ENCODE results near the gene ABL2.
"Not testable (repeated sequence)": the region's sequence is repeated elsewhere in the genome, so short reads cannot be mapped to it uniquely, and the experiment has no call there.

ABL2 gene

DNA sequence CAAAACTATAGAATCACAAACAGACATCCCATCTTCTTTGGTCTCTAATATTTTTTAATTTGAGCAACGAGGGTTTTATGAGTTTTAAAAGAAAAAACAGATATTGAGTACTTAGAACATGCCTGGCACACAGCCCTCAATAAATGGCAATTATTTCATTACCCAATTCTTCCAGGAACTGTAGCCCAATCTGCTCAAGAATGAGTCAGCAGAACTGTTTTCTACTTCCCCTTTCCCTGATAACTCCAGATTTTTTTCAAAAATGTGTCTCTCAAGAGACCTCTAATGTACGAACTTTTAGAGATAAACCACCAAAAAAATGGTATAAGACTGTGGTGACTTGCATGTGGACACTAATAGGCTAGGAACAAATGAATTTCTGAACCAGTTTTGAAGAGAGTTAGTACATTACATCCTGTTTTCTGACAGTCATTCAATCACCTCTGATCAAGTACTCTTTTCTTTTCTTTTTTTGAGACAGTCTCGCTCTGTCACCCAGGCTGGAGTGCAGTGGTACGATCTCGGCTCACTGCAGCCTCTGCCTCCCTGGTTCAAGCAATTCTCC, 11.5 kb downstream of the ABL2 start:
- DNase-seq (ENCODE audit: low read depth in 2 of 2) = no peak

GRCh38 chr1:179213317-179213716, 16.2 kb downstream of the ABL2 start:
- not testable (repeated sequence) for DNase-seq (ENCODE audit: low read depth in 2 of 2)

- DNase-seq (ENCODE audit: low read depth in 2 of 2) = no peak
Observed at GRCh38 chr1:179208681-179209477, 20.6 kb downstream of the ABL2 start.

DNA sequence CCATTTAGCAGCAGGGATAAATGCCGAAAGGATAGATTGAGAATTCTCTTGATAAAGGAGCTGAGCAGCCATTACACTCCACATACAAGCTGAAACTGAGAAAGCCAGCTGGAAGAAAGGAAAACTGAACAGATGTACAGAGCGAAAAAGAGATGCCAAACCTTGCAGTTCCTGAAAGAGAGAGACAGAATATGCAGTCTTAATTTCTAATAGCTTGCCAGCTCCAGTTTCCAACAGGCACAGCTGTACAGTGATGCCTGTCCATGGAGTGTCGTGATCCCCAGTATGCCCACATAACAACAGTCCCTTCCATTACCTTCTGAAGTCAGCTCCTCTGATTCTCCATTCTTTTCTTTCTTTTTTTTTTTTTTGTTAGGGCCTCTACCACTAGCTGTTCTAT, 22.7 kb downstream of the ABL2 start:
- no peak for DNase-seq (ENCODE audit: low read depth in 2 of 2)

DNA sequence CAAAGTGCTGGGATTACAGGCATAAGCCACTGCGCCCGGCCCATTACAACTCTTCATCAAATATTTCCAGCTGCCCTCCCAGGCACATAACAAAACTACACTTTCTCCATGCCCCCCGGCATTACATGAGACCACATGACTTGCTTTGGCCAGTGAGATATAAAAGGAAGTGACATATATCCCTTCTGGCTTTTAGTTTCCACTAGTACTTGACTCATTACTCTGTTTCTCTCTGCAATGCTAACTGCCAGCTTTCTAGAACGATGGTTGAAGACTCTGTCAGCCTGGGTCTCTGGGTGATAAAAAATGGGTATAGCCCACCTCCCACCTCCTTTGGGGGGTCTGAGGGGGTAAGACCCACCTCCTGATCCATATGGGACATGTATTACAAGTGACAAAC, 24.2 kb downstream of the ABL2 start:
- no peak for DNase-seq (ENCODE audit: low read depth in 2 of 2)

- no peak for DNase-seq (ENCODE audit: low read depth in 2 of 2)
Observed at GRCh38 chr1:179202161-179202560, 27.3 kb downstream of the ABL2 start.

GRCh38 chr1:179200586-179200985, 28.9 kb downstream of the ABL2 start:
- DNase-seq (ENCODE audit: low read depth in 2 of 2) = no peak

DNA sequence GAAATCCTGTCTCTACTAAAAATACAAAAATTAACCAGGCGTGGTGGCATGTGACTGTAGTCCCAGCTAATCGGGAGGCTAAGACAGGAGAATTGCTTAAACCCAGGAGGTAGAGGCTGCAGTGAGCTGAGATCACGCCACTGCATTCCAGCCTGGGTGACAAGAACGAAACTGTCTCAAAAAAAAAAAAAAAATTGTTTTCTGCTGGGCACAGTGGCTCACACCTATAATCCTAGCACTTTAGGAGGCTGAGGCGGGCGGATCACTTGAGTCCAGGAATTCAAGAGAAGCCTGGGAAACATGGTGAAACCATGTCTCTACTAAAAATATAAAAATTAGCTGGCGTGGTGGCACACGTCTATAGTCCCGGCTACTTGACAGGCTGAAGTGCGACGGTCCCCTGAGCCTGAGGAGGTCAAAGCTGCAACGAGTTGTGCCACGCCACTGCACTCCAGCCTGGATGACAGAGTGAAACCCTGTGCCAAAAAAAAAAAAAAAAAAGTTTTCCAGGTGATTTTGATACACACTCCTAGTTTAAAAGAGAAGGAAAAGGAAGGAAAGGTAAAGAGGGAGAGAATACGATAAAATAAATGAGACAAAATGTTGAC, 31.7 kb downstream of the ABL2 start:
- DNase-seq (ENCODE audit: low read depth in 2 of 2) = no peak

GRCh38 chr1:179195857-179196256, 33.6 kb downstream of the ABL2 start:
- not testable (repeated sequence) for DNase-seq (ENCODE audit: low read depth in 2 of 2)

DNA sequence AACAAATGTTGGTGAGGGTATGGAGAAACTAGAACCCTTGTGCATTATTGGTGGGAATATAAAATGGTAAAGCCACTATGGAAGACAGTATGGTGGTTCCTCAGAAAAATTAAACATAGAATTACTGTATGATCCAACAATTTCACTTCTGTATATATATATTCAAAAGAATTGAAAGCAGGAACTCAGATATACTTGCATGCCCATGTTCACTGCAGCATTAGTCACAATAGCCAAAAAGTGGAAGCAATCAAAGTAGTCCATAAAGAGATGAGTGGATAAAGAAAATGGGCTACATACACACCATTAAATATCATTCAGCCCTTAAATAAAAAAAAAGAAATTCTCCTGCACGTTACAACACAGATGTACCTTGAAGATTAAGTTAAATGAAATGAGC, 34.1 kb downstream of the ABL2 start:
- no peak for DNase-seq (ENCODE audit: low read depth in 2 of 2)

DNA sequence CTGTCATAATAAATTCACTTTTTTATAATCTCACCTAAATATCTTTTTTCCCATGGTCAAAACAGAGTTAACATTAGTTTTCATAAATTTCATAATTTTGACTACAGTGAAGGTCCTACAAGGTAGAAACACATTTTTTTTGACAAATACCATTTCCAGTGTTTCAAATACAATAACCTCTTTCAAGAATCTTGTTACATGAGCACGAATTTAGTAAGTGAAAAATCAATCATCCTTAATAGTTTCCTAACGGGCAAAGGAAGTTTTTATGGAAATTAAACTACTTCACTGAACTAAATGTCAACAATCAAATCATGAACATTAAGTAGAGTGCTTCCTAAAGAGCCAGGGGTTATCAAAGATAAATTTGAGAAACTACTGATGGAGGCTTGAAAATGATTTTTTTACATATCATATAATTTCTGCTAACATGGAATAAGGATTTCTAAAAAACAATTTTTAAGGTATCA, 35.4 kb downstream of the ABL2 start:
- no peak for DNase-seq (ENCODE audit: low read depth in 2 of 2)

DNA sequence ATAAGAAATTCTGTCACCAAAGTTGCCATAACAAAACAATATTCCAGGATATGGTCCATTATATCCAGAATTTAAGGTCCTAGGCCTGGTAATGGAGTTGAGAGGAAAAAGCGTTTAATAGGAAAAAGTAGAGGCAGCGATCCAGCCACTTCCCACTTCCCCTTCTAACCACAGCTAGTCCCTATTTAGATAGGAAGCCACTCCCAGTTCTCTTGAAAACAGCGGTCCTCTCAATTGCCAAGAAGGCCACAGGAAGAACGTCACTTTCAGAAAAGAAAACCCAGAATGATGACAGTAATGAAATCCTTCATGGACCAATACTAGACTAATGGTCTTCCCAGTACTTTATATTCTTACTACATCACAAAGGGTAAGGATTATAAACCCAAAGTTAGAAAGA, 38.6 kb downstream of the ABL2 start:
- DNase-seq (ENCODE audit: low read depth in 2 of 2) = no peak

GRCh38 chr1:179187735-179188471, 41.6 kb downstream of the ABL2 start:
- DNase-seq (ENCODE audit: low read depth in 2 of 2) = no peak

DNA sequence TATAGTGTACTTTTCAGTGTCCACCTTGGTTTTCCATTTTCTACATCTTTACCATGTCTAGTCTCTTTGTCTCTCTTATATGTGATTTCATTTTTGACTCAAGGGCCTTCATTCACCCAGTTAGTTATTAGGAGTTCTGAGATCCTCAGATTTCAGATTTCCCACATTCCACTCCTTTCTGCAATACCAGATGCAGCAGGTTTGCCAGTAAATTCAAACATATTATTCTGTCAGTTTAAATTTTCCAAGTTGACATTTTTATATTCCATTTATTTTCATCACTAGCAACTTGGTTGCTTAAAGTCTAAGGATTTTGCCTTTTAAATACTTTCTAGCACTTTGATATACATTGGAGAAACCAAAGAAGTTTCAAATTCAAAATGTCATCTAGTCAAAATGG, 42.4 kb downstream of the ABL2 start:
- DNase-seq (ENCODE audit: low read depth in 2 of 2) = no peak

GRCh38 chr1:179184403-179184802, 45.1 kb downstream of the ABL2 start:
- DNase-seq (ENCODE audit: low read depth in 2 of 2) = no peak

DNA sequence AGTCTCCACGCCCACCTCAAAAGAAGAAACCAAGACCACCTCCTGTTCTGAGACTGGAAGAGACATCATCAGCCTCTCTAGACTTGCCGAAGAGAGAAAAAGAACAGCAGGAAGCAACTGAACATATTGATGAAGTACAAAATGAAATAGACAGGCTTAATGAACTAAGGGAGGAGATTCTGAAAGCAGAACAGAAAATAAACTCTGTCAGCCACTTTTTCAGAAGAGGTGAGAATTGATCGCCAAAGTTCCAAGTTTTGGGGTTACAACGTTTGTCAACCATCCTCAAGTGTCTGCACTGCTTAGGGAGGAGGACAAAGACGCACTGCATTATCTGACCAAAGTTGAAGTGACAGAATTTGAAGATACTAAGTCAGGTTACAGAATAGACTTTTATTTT, 45.6 kb downstream of the ABL2 start:
- no peak for DNase-seq (ENCODE audit: low read depth in 2 of 2)

DNA sequence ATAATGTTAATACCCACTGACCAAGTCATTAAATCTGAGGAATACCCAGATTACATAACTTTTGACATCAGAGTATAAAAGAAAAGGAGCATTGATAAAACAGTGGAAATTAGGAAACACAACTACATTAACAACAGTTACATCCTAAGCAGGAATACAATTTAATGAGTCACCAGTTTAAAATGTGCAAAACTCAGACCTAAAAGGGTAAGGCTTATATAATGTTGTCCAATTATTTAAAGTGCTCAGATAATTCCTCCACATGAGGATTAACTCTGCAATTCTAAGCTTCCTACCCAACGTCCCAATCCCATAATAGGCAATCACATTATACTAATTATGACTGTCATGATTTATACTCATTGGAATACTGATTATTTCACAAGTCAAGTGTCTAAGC, 50.5 kb downstream of the ABL2 start:
- DNase-seq (ENCODE audit: low read depth in 2 of 2) = no peak

DNA sequence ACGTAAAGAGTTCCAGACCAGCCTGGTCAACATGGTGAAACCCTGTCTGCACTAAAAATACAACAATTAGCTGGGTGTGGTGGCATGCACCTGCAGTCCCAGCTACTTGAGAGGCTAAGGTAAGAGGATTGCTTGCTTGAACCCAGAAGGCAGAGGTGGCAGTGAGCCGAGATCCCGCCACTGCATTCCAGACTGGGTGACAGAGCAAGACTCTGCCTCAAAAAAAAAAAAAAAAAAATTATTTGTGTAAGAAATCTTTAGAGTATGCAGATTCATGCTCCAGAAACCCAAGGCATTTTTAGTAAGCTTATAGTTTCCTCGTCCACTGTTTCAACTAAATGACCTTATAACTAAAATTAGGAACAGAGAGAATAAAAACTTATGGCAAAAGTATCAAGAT, 51.3 kb downstream of the ABL2 start:
- no peak for DNase-seq (ENCODE audit: low read depth in 2 of 2)

DNA sequence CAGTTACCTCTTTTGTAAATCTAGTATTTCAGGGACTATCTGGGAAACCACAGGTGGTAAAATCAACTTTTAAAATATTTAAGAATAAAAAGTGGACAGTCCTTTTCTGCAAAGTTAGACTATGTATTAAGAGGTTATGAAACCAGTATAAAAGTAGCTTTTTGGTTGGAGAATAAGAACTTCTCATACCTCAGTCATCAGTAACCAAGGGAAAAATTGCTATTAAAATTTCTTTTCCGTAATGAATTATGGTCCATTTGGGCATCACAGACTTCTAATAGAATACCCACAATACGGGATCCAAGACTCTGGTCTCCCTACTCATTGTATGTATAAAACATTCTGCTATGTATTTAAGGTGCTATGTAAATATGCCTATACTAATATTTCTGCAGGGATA, 51.9 kb downstream of the ABL2 start:
- no peak for DNase-seq (ENCODE audit: low read depth in 2 of 2)

DNA sequence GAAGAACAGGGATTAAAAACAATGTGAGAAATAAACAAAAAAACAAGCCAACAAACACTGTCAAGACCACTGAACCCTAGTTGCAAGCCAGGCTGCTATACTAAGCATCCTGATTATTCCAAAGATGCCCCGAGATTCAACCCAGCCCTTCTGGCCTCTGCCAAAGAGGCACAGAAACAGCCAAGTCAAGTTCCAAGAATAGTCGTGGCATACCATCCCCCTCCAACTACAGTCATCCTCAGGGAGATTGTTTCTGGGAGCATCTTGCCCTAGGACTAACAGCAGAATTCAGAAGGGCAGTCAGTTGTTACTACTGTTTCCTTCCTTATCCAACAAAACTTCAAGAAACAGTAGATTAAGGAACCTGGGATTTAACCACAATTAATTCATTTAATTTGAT, 52.3 kb downstream of the ABL2 start:
- DNase-seq (ENCODE audit: low read depth in 2 of 2) = no peak

- no peak for DNase-seq (ENCODE audit: low read depth in 2 of 2)
Observed at GRCh38 chr1:179175011-179175841, 54.3 kb downstream of the ABL2 start.

DNA sequence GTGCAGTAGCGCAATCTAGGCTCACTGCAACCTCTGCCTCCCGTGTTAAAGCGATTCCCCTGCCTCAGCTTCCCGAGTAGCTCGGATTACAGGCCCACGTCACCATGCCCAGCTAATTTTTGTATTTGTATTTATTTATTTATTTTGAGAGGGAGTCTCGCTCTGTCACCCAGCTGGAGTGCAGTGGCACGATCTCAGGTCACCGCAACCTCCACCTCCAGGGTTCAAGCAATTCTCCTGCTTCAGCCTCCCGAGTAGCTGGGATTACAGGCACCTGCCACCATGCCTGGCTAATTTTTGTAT, 59.1 kb downstream of the ABL2 start:
- not testable (repeated sequence) for DNase-seq (ENCODE audit: low read depth in 2 of 2)
